ENCODE data around the gene LRP8.

LRP8 gene

GRCh38 chr1:53303726-53304515, 23.9 kb downstream of the LRP8 start:
- H3K27ac ChIP-seq: no peak overlapping the region
- no peak overlapping the region for H2AFZ ChIP-seq (ENCODE audit: low read depth)
- H3K4me2 ChIP-seq: no peak overlapping the region
- no peaks in the 10 kb centered on the region for H3K36me3 ChIP-seq (ENCODE audit: insufficient read depth)
- H4K20me1 ChIP-seq (ENCODE audit: insufficient read depth): peaks cover 27% of the 10 kb centered on the region
- H3K79me2 ChIP-seq (ENCODE audit: insufficient read depth, low read depth): peaks cover 93% of the 10 kb centered on the region; the same call in 1 of the 2 replicates
- TF ChIP-seq CTCF (conservative IDR thresholded peaks at IDR 0.05; ENCODE audit: low read depth, low read length): no peak
- H3K4me1 ChIP-seq (ENCODE audit: low read depth, poor library complexity, severe bottlenecking): no peaks in the 10 kb centered on the region
- H3K4me3 ChIP-seq (IDR thresholded peaks at IDR 0.05; ENCODE audit: insufficient read depth, low read depth, low read length): no peak overlapping the region
- no peak overlapping the region for H3K9ac ChIP-seq
- no peaks in the 10 kb centered on the region for H3K27me3 ChIP-seq (ENCODE audit: insufficient read depth, low read depth)

GRCh38 chr1:53303243-53303642, 24.6 kb downstream of the LRP8 start:
- H3K79me2 ChIP-seq (ENCODE audit: insufficient read depth, low read depth): peaks cover 93% of the 10 kb centered on the region; the same call in 1 of the 2 replicates
- H3K27me3 ChIP-seq (ENCODE audit: insufficient read depth, low read depth): no peaks in the 10 kb centered on the region
- no peaks in the 10 kb centered on the region for H3K4me1 ChIP-seq (ENCODE audit: low read depth, poor library complexity, severe bottlenecking)
- peaks cover 25% of the 10 kb centered on the region for H4K20me1 ChIP-seq (ENCODE audit: insufficient read depth)
- no peak overlapping the region for H3K4me3 ChIP-seq (IDR thresholded peaks at IDR 0.05; ENCODE audit: insufficient read depth, low read depth, low read length)
- no peak overlapping the region for H3K27ac ChIP-seq
- H3K36me3 ChIP-seq (ENCODE audit: insufficient read depth): no peaks in the 10 kb centered on the region
- H3K4me2 ChIP-seq: no peak overlapping the region
- no peak for TF ChIP-seq CTCF (conservative IDR thresholded peaks at IDR 0.05; ENCODE audit: low read depth, low read length)
- H2AFZ ChIP-seq (ENCODE audit: low read depth): no peak overlapping the region
- H3K9ac ChIP-seq: no peak overlapping the region

GRCh38 chr1:53299233-53299632, 28.6 kb downstream of the LRP8 start:
- peaks cover 9% of the 10 kb centered on the region for H4K20me1 ChIP-seq (ENCODE audit: insufficient read depth)

GRCh38 chr1:53298045-53298637, 29.7 kb downstream of the LRP8 start:
- peaks cover 11% of the 10 kb centered on the region for H4K20me1 ChIP-seq (ENCODE audit: insufficient read depth)
- H2AFZ ChIP-seq (ENCODE audit: low read depth): no peak overlapping the region
- peaks cover 89% of the 10 kb centered on the region for H3K79me2 ChIP-seq (ENCODE audit: insufficient read depth, low read depth)
- no peaks in the 10 kb centered on the region for H3K36me3 ChIP-seq (ENCODE audit: insufficient read depth)
- no peak overlapping the region for H3K9ac ChIP-seq
- H3K4me1 ChIP-seq (ENCODE audit: low read depth, poor library complexity, severe bottlenecking): peaks cover 40% of the 10 kb centered on the region
- no peak overlapping the region for H3K27ac ChIP-seq
- H3K4me2 ChIP-seq: no peak overlapping the region
- H3K27me3 ChIP-seq (ENCODE audit: insufficient read depth, low read depth): no peaks in the 10 kb centered on the region
- no peak overlapping the region for H3K4me3 ChIP-seq (IDR thresholded peaks at IDR 0.05; ENCODE audit: insufficient read depth, low read depth, low read length)
- no peak for TF ChIP-seq CTCF (conservative IDR thresholded peaks at IDR 0.05; ENCODE audit: low read depth, low read length)

More at GRCh38 chr1:53299233-53299632, 28.6 kb downstream of the LRP8 start:
- peaks cover 88% of the 10 kb centered on the region for H3K79me2 ChIP-seq (ENCODE audit: insufficient read depth, low read depth)
- no peak overlapping the region for H3K4me2 ChIP-seq
- H3K9ac ChIP-seq: no peak overlapping the region
- TF ChIP-seq CTCF (conservative IDR thresholded peaks at IDR 0.05; ENCODE audit: low read depth, low read length): no peak
- H3K27me3 ChIP-seq (ENCODE audit: insufficient read depth, low read depth): no peaks in the 10 kb centered on the region
- no peak overlapping the region for H3K4me3 ChIP-seq (IDR thresholded peaks at IDR 0.05; ENCODE audit: insufficient read depth, low read depth, low read length)
- H2AFZ ChIP-seq (ENCODE audit: low read depth): no peak overlapping the region
- peaks cover 29% of the 10 kb centered on the region for H3K4me1 ChIP-seq (ENCODE audit: low read depth, poor library complexity, severe bottlenecking)
- no peak overlapping the region for H3K27ac ChIP-seq
- no peaks in the 10 kb centered on the region for H3K36me3 ChIP-seq (ENCODE audit: insufficient read depth)

Measured in KMS-11 (cell line).